GM12875 (cell line): Measurements from ENCODE around the gene DISP3.

ENCODE experiments used
- H3K4me3 ChIP-seq: one replicate; pipeline ENCODE4 v1.5.1; 2011; ENCODE audit warnings: low read depth, low read length, control low read depth
- CTCF ChIP-seq: IDR thresholded peaks from 2 replicates; pipeline ENCODE4 v1.5.1; 2011; ENCODE audit warnings: low read depth, mild to moderate bottlenecking, control low read depth, inconsistent platforms, low read length, moderate library complexity, borderline replicate concordance; ENCODE audit not compliant: insufficient read depth

Gene DISP3

DNA sequence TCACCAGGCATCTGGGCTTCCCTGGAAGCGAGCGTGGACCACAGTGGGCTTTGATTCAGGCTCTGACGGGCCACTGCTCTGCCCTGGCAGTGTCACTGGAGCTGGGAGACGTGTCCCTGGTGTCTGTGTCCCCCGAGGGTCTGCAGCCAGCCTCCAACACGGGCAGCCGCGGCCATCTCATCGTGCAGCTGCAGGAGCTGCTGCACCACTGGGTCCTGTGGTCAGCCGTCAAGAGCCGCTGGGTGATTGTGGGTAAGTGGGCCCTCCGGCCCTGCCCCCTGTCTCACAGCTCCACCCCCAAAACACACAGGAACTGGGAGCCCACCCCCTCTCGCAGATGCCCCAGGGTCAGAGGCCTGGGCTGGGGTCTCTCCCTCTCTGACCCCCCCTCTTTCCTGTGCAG, 40.7 kb downstream of the DISP3 start:
- no peak overlapping the region for H3K4me3 ChIP-seq
- no peak for TF ChIP-seq CTCF

DNA sequence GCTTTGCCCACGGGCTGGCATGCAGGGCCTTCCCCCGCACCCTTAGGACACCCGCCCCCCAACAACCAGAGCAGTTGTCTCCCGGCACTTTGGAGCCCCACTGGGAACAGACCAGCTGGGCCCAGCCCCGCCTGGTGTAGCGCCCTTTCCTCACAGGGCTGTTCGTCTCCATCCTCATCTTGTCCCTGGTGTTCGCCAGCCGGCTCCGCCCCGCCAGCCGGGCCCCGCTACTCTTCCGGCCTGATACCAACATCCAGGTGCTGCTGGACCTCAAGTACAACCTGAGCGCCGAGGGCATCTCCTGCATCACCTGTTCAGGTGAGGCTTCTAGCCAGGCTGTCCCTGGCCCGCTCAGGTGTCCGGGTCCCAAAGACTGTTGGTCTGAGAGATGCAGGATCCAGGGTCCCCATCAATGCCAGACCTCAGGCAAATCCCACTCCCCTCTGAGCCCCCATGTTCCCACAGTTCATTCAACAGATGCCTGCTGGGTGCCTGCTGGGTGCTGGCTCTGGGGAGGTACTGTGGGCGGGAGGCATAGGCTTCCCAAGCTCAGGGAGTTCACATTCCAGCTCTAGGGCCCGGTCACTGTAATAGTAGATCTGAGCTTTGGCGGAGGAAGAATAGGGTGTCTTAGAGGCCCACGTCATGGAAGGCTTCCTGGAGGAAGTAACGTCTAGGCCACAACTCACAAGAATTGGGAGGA, 41.7 kb downstream of the DISP3 start:
- H3K4me3 ChIP-seq, result no peak overlapping the region
- no peak for TF ChIP-seq CTCF

GRCh38 chr1:11521582-11522399, 42.8 kb downstream of the DISP3 start:
- no peak for TF ChIP-seq CTCF
- no peak overlapping the region for H3K4me3 ChIP-seq

- no peak overlapping the region for H3K4me3 ChIP-seq
- no peak for TF ChIP-seq CTCF
These were observed 43.7 kb downstream of the DISP3 start for GRCh38 chr1:11522400-11523235.

GRCh38 chr1:11523261-11523660, 44.3 kb downstream of the DISP3 start:
- TF ChIP-seq CTCF, result no peak
- H3K4me3 ChIP-seq, result no peak overlapping the region

DNA sequence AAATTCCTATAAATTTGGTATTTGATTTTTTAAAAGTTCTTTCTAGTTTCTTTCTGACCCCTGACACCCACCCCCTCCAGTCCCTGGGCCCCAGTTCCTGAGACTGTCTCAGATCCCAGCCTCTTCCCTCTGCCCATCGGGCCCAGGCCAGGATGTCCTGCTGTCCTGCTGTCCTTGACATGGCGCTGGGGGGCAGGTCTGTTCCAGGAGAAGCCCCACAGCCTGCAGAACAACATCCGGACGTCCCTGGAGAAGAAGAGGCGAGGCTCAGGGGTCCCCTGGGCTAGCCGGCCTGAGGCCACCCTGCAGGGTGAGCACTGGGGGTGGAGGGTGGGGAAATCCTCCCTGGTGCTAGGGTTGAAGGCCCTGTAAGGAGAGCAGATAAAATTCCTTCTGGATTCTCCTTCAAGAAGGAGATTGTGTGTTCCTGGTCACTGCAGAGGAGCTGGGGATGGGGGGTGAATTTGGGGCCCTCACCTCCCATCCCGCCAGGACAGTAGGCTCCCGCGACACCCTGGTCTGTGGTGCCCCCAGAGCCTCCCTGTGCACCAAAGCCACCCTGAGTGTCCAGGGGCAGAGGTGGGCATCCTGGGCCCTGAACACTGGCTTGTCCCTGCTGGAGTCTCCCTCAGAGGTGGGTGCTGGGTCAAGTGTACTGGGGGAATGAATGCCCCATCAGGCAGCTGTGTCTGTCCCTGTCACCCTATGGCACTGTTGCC, 45.0 kb downstream of the DISP3 start:
- H3K4me3 ChIP-seq, result no peak overlapping the region
- TF ChIP-seq CTCF, result no peak
